ENCODE measurements around the gene ABL2. TPM values are rescaled to one million over a fixed set of nuclear protein-coding genes. Genes with fewer than 3 reads are reported as not detected.
A peak's percentile ranks its signal among the peaks of the same experiment; 100 is the strongest.

ABL2 gene
- total RNA-seq, 1 donor from 2014 or later: 9.0 TPM

DNA sequence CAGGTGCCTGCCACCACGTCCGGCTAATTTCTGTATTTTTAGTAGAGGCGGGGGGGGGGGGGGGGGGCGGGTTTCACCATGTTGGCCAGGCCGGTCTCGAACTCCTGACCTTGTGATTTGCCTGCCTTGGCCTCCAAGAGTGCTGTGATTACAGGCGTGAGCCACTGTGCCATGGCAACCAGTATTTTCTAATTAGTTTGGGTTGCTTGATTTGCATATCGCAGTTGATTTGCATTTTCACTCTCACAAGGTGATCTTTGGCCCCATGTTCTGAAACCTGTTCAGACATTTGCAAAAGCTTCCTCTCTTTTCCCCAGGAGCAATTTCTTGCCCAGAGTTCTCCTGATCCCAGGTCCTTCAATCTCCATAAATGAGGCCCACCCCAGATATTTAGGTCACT lies 145.9 kb downstream of the ABL2 start:
- DNase-seq: no peak
- no peaks in the 10 kb centered on the region for H3K27me3 ChIP-seq (ENCODE audit: low read depth)
- no peaks in the 10 kb centered on the region for H3K9me3 ChIP-seq (replicated peaks)
- intact Hi-C loops (cut with micrococcal nuclease): loop anchor here (5.0 kb wide), 1 partner anchor 284 kb away; the partner anchor contains the start of gene AXDND1
- peak overlapping the region; percentile 83 for H3K4me3 ChIP-seq
- TF ChIP-seq, protein P1, sequence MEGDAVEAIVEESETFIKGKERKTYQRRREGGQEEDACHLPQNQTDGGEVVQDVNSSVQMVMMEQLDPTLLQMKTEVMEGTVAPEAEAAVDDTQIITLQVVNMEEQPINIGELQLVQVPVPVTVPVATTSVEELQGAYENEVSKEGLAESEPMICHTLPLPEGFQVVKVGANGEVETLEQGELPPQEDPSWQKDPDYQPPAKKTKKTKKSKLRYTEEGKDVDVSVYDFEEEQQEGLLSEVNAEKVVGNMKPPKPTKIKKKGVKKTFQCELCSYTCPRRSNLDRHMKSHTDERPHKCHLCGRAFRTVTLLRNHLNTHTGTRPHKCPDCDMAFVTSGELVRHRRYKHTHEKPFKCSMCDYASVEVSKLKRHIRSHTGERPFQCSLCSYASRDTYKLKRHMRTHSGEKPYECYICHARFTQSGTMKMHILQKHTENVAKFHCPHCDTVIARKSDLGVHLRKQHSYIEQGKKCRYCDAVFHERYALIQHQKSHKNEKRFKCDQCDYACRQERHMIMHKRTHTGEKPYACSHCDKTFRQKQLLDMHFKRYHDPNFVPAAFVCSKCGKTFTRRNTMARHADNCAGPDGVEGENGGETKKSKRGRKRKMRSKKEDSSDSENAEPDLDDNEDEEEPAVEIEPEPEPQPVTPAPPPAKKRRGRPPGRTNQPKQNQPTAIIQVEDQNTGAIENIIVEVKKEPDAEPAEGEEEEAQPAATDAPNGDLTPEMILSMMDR (IDR thresholded peaks at IDR 0.05; ENCODE audit: borderline replicate concordance): no peak
- peaks cover 40% of the 10 kb centered on the region for H3K4me1 ChIP-seq
- no peak overlapping the region for H3K27ac ChIP-seq (replicated peaks)
- H3K36me3 ChIP-seq: peaks cover 31% of the 10 kb centered on the region

DNA sequence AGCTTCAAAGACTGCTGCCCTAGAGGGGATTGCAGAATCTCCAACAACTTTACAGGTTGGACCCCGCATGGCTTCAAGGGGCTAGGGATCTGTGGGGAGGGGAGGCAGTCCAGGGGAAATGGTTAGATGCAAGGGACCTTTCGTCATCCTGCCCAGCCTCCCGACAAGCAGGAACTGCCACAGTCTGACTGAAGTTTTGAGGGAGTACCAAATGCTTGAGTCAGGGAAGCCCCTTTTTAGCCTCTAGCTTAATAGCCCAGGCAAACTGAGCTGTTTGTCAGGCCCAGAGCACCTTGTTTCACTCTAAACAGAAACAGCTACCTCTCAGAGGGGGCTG lies 146.5 kb downstream of the ABL2 start:
- TF ChIP-seq, protein P1 (IDR thresholded peaks at IDR 0.05; ENCODE audit: borderline replicate concordance): no peak
- no peak for DNase-seq
- H3K4me1 ChIP-seq: peaks cover 37% of the 10 kb centered on the region

DNA sequence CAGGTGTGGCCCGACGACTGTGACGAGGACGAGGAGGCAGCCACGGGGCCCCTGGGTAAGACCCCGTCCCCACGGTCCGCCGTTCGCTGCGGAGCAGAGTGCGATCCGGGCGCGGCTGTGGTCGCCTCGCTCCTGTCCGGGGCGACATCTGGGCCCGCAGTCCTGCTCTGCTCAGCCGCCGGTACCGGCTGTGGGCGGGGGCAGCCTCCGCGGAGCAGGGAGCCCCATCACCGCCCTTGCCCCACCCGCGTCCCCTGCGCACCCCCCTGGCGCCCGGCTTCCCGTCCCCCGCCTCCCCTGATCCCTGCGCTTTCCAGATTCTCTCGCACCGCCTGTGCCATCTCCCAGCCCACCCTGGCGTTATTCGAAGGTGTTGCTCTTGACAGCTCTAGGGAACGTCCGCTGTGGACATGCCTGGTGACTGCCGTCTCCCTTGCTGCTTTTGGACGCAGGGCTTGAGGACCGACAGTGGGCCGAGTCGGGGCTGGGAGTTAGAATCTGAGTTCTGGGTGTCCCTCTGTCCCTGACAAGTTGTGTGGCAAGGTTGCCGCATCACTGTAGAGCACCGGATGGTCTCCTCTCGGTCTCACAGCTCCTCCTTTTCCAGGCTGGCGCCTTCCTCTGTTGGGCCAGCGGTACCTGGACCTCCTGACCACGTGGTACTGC lies 147.0 kb downstream of the ABL2 start:
- peak overlapping the region; percentile 81 for H3K27ac ChIP-seq (replicated peaks)
- TF ChIP-seq, protein P1 (IDR thresholded peaks at IDR 0.05; ENCODE audit: borderline replicate concordance): no peak
- H3K27me3 ChIP-seq (ENCODE audit: low read depth): no peaks in the 10 kb centered on the region
- H3K4me3 ChIP-seq: peak overlapping the region; percentile 83
- intact Hi-C loops (cut with micrococcal nuclease): loop anchor here (5.0 kb wide), 1 partner anchor 285 kb away; the partner anchor contains the start of gene AXDND1
- H3K36me3 ChIP-seq: peaks cover 22% of the 10 kb centered on the region
- H3K4me1 ChIP-seq: peaks cover 32% of the 10 kb centered on the region
- H3K9me3 ChIP-seq (replicated peaks): no peaks in the 10 kb centered on the region
- DNase-seq: peak; percentile 35

More for the DNA sequence above, 146.5 kb downstream of the ABL2 start:
- peak overlapping the region; percentile 81 for H3K27ac ChIP-seq (replicated peaks)
- intact Hi-C loops (cut with micrococcal nuclease): loop anchor here (5.0 kb wide), 1 partner anchor 284 kb away; the partner anchor contains the start of gene AXDND1
- peak overlapping the region; percentile 83 for H3K4me3 ChIP-seq
- no peaks in the 10 kb centered on the region for H3K9me3 ChIP-seq (replicated peaks)
- no peaks in the 10 kb centered on the region for H3K27me3 ChIP-seq (ENCODE audit: low read depth)
- H3K36me3 ChIP-seq: peaks cover 25% of the 10 kb centered on the region

DNA sequence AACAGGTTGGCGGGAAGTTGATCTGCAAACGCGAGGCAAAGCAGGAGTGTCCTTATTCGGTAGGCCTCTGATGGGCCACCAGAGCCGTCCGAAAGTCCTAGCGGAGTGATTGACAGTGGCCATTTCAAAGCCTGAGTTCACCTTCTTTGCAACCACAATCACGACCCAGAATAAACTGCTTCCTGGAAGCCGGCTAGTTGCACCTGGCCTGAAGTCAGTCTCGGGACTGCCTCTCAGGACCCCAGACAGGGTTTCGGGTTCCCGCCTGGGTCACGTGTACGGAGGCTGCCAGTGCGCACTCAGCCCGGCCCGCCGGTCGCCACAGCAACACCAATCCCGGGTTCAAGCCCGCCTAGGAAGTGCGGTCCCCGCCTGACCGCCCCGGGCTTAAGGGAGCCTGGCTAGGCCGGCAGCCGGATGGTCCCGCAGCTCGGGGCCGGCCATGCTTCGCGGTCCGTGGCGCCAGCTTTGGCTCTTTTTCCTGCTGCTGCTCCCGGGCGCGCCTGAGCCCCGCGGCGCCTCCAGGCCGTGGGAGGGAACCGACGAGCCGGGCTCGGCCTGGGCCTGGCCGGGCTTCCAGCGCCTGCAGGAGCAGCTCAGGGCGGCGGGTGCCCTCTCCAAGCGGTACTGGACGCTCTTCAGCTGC lies 147.7 kb downstream of the ABL2 start, which contains the start of gene TOR3A:
Gene TOR3A (plus strand): TSS at position 384 of the 646 bp plus-strand sequence. CDS start 59 bp downstream, at position 443.
- no peaks in the 10 kb centered on the region for H3K9me3 ChIP-seq (replicated peaks)
- peak within 1 kb of the TSS; percentile 83 for H3K4me3 ChIP-seq
- peak; percentile 92 for DNase-seq
- H3K27me3 ChIP-seq (ENCODE audit: low read depth): no peaks in the 10 kb centered on the region
- TF ChIP-seq, protein P1 (IDR thresholded peaks at IDR 0.05; ENCODE audit: borderline replicate concordance): no peak
- H3K27ac ChIP-seq (replicated peaks): peak within 1 kb of the TSS; percentile 81
- H3K36me3 ChIP-seq: peaks cover 16% of the 10 kb centered on the region
- intact Hi-C loops (cut with micrococcal nuclease): loop anchor here (5.0 kb wide), 1 partner anchor 285 kb away; the partner anchor contains the start of gene AXDND1
- peaks cover 27% of the 10 kb centered on the region for H3K4me1 ChIP-seq

DNA sequence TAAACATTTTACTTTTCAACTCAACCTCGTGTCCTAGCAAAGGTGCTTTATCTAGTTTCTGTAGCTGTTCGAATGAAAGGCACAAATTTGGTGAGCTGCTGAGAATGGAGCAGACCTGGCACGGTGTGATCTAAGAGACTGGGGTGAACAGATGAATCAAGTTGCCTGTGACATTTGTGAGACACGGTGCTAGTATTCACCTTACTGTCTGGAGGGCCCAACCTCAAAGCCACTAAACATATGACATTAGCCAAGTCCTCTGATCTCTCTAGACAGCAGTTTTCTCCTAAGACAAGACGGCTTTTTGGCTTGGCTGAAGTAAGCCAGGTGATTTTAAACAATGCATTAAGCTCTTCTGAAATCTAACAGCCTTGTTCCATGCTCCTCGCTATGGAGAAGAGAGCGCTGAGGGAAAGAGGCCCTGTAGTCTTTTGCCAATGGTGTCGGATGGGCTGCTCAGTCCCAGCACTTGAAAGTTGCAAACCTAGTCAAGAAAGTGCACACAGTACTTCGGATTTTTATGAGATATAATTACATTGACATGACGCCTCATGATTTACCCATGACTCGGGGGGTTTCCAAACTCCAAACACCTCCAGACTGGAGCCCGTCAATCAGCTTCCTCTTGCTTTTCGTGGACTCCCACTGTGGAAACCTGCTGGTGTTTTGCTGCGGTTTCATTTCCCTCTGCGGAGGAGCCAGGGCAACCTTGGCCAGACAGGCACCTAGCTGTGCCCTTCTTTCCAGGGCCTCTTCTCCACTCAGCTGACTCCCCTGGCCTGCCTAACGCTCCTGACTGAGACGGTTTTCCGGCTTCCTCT lies 148.4 kb downstream of the ABL2 start:
- intact Hi-C loops (cut with micrococcal nuclease): loop anchor here (5.0 kb wide), 1 partner anchor 286 kb away; the partner anchor contains the start of gene AXDND1
- Histone ChIP-seq H3K9me3 (replicated peaks) (no peaks in the 10 kb centered on the region), H3K36me3 (peaks cover 11% of the 10 kb centered on the region), H3K27me3 (ENCODE audit: low read depth) (no peaks in the 10 kb centered on the region), H3K27ac (replicated peaks) (peak overlapping the region; percentile 81), H3K4me1 (peaks cover 27% of the 10 kb centered on the region), H3K4me3 (peak overlapping the region; percentile 83)
- no peak for DNase-seq
- TF ChIP-seq, protein P1 (IDR thresholded peaks at IDR 0.05; ENCODE audit: borderline replicate concordance): no peak

Data from left ventricle myocardium inferior (tissue), 1 donor.